ENCODE data around the gene SLC25A43.
"Not testable (repeated sequence)": the region's sequence is repeated elsewhere in the genome, so short reads cannot be mapped to it uniquely, and the experiment has no call there.

DNA sequence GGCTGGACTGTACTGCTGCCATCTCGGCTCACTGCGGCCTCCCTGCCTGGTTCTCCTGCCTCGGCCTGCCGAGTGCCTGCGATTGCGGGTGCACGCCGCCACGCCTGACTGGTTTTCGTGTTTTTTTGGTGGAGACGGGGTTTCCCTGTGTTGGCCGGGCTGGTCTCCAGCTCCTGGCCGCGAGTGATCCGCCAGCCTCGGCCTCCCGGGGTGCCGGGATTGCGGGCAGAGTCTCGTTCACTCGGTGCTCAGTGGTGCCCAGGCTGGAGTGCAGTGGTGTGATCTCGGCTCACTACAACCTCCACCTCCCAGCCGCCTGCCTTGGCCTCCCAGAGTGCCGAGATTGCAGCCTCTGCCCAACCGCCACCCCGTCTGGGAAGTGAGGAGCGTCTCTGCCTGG lies 37.7 kb upstream of the SLC25A43 start:
- TF ChIP-seq POLR2A, CTCF (IDR thresholded peaks at IDR 0.05): not testable (repeated sequence)

All from thyroid gland (tissue), 4 donors.